ENCODE data around the gene CHRNA9.

DNA sequence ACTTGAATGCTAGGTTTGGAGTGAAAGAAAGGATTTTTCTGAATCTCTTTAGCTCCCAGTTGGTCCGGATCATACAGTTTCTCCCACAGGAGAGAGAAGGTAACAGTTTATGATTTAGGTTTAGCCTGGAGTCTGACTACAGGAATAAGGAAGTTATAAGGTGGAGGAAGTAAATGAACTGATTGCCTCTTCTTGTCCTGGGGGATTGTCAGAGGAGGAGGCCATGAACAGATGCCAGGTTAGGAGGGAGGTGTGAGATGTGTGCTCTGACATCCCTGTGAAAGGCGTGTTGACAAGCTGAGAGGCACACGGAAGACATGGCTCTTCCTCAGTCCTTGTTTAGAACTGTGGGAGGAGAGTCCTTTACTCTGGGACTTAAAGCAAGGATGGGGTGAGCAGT, 64.4 kb downstream of the CHRNA9 start:
- TF ChIP-seq BHLHE40 (IDR thresholded peaks at IDR 0.05; ENCODE audit: borderline replicate concordance) (no peak), CTBP1 (IDR thresholded peaks at IDR 0.05; ENCODE audit: borderline replicate concordance) (no peak), ZNF384 (IDR thresholded peaks at IDR 0.05) (no peak), ELF4 (IDR thresholded peaks at IDR 0.05) (no peak)
- TF ChIP-seq, protein P1, sequence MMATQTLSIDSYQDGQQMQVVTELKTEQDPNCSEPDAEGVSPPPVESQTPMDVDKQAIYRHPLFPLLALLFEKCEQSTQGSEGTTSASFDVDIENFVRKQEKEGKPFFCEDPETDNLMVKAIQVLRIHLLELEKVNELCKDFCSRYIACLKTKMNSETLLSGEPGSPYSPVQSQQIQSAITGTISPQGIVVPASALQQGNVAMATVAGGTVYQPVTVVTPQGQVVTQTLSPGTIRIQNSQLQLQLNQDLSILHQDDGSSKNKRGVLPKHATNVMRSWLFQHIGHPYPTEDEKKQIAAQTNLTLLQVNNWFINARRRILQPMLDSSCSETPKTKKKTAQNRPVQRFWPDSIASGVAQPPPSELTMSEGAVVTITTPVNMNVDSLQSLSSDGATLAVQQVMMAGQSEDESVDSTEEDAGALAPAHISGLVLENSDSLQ (IDR thresholded peaks at IDR 0.05), result no peak
